Activated CD8-positive, alpha-beta memory T cell treated with anti-CD3 and anti-CD28 coated beads for 48 hours (primary cell): ENCODE results near the gene FOXE3.

Source experiments
- DNase-seq, 3 experiments: peaks; one replicate each; pipeline ENCODE4 v3.0.0-alpha.2; 2020; ENCODE audit warnings: low read depth in 2 of 3, low spot score in 2 of 3

FOXE3 gene

DNA sequence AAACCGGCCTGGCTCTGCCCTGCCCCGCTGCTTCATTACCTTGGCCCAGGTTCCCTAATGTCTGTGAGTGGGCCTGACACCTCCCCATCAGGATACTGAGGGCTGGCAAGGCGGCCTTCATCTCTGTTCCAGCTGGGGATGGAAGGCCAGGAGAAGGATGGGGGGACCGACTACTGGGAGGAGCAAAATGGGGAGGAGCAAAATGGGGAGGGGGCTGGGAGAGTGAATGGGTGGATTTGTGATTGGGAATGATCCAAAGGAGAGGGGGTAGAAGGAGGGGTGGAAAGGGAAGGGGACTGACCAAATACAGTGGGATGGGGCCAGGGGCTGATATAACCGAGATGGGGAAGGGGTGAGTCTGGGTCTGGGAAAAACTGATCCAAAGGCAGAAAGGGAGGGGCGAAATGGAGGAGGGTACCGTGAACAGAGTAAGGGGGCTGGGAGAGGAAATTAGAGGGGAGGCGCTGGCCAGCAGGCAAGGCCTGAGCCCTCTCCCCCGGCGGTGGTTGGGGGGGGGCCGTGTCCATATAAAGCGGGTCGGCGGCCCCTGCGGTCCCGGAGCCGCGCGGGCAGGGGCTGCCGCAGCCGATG lies at the start of gene FOXE3:
TSS of gene FOXE3 (plus strand) at position 558 of the 591 bp plus-strand sequence. CDS start at position 589, 31 bp downstream.
- DNase-seq, result no peak

DNA sequence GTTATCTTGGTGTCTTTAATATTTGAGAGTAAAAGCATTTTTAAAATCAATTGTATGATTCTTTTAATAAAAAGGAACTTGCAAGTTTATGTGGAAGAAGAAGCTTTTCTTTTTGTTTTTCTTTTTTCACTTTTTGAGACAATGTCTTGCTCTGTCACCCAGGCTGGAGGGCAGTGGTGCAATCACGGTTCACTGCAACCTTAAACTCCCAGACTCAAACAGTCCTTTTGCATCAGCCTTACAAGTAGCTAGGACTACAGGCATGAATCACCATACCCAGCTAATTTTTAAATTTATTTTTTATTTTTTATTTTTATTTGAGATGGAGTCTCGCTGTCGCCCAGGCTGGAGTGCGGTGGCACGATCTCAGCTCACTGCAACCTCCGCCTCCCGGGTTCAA lies 48.4 kb upstream of the FOXE3 start:
- DNase-seq, result no peak

DNA sequence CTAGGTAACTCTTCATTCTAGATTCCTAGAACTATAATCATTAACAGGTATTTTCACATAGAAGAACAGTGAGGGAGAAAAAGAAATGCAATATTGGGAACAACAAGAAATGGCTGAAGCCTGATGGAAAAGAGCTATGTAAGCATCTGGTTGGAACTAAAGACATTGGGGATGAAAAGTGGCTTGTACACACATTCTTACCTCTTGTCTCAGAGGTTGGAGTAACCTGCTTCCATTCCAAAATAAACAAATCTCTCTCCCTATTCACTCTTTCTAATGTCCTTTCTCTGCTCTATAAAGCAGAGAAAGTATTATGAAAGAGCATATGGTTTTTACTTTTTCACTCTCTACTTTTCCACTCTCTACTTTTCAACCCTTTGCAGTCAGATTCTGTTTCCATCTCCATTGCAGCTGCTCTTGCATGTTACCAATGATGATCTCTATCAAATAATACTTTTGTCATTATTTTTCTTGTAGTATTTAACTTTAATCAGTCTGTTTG lies 45.0 kb upstream of the FOXE3 start:
- no peak for DNase-seq

DNA sequence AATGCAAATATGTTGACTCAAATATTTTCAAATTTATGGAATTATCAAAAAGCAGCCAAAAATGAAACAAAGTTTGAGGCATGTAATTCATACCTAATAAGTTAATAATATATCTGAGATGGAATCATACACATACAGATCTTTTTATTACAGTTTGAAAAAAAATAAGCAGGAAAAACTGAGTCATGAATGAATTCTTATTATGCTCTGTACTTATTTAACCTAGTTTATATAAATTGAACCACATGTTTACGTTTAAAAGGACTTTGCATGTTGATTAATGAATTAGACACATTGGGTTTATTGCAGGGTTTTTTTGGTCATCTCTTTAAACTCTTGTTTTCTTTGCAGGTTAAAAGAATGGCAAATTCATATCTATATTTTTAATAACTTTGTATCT lies 41.6 kb upstream of the FOXE3 start:
- DNase-seq, result no peak

DNA sequence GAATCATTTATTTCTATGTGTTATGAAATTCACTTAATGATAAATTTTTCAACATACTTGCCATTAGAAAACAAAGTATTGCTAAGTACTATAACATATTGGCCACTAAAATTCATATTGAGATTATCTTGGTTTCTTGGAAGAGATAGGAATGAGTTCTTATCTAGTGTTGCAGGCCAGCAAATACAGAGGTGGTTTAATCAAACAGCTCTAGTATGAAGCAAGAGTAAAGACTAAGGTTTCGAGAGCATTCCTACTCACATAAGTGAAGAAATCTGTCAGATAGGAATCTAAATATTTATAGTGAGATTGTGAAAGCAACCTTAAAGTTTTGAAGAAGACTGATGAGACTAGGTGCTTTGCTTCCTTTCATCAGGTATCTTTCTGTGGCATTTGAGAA lies 37.9 kb upstream of the FOXE3 start:
- DNase-seq, result no peak

DNA sequence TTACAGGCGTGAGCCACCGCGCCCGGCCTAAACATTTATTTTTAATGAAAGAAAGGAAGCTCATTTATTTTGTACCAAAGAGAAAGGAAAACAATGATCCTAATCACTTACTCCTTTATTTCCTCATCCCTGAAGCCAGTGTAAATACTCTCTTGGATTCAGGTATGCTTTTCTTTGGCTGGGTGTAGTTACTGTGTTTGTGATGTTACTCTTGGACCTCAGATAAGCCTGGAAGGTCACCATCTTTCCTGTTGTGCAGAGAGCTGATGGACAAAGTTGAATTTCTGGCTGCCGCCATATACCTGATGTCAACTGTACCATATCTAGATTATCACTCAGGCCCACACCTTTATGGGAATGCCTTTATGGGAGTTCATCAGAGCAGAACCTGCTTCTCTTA lies 35.4 kb upstream of the FOXE3 start:
- no peak for DNase-seq

DNA sequence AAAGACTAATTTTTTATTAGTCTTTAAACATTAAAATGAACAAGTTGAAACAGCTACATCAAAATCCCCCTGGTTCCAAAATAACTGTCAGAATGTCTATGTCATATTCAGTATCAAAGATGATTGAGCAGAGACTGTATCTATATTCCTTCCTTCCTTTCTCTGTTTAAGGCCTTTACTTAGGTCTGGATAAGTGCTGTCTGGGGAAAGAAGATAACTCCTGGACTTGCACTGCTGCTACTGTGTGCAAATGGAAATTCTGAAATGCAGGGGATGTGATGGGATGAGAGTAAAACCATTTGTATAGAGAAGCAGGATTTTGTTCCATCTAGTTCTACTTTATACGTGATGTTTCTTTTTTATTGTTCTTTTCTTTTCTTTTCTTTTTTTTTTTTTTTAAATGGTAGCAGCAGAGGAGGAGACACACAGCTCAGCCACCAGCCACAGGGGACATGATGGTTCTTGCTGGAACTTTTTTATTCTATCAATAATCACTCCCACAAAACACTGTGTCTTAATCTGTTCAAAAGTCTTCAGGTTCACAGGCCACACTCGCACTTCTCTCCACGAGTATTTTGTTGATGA lies 33.6 kb upstream of the FOXE3 start:
- DNase-seq, result no peak

DNA sequence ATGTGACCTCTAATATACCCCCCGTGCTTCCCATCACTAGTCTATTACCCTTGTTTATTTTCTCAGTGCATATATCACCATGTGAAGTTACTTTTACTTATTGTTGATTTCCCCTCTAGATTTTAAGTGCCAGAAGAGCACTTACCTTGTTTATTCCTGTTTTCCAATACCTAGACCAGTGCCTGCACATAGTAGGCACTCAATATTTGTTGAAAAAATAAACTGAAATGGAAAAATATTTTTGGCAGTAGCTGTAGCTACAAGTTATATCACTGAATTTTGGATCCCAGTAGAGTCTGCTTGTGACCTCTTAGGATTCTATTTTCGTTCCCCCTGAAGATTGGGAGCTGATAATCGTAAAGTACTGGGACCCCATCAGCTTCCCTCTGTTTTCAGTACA lies 32.0 kb upstream of the FOXE3 start:
- DNase-seq, result no peak

DNA sequence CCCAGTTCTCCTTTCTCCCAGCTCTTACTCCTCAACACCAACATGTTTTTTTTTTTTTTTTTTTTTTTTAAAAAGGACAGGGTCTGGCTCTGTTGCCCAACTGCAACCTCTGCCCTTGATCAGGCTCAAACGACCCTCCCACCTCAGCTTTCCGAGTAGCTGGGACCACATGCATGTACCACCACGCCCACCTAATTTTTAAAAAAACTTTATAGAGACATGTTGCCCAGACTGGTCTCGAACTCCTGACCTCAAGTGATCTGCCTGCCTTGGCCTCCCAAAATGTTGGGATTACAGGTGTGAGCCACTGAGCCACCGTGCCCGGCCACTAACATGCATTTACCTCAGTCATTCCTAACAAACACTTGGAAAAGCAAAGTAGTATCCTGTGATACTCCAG lies 31.1 kb upstream of the FOXE3 start:
- DNase-seq, result no peak

DNA sequence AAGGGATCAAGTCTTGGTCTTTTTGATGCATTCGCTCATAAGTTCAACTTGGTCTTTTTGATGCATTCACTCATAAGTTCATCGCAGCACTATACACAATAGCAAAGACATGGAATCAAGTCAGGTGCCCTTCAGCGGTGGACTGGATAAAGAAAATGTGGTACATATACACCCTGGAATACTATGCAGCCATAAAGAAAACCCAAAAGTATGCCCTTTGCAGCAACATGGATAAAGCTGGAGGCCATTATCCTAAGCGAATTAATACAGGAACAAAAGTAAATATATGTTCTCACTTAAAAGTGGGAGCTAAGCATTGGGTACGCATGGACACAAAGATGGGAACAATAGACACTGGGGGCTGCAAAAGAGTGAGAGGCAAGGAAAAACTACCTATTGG lies 29.8 kb upstream of the FOXE3 start:
- no peak for DNase-seq

DNA sequence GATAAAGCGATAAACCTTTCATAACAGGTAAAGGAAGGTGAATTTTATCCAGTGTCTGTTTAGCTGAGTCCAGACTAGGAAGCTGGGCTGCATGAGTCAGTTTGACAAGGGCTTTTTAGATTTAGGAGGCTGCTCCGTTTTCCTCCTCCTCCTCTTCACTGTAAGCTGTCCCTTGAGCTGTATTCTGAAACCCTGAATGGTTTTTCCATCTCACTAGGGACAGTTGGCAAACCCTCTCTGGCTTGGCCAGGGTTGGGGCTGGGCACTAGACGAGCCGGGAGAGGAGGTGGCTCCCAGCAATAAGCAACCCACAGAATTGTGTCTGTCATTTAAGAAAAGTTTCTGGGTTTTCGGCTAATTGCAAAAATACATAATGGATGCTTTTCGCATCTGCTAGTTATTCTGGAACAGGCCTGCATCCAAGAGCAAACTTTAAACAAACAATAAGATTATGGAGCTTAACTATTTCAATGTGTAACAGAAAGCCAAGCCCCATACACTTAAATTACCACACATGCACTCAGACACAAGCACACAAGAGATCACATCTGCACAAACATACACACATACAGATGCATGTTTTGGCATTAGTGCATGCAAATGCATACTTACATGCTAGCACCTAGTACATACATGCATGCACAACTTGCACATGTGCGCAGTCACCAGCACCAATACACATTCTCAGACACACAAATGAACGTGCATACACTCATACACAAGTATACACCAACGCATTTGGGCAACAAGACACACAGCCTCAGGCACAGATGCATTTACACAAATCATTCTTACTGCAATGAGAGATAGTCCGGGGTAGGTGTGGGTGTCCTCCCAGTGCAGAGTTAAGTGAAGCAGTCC lies 27.8 kb upstream of the FOXE3 start:
- DNase-seq, result no peak

DNA sequence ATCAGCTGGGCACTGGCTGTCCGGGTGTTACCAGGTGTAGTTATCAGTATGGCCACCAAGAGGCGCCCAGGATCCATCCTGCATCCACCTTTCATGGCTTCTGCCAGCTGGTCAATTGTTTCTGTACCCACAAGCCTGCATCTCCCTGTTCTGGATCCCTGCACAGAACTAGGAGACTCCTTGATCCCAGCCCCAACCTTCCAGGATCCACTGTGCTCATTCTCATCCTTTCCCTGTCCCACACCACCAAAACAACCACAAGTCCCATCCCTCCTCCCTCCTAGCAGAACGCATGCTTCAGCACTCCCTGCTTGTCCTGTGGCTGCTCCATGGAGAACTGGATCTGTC lies 27.2 kb upstream of the FOXE3 start:
- DNase-seq, result peak in 2 of 3 experiments; percentile 16 to 24

DNA sequence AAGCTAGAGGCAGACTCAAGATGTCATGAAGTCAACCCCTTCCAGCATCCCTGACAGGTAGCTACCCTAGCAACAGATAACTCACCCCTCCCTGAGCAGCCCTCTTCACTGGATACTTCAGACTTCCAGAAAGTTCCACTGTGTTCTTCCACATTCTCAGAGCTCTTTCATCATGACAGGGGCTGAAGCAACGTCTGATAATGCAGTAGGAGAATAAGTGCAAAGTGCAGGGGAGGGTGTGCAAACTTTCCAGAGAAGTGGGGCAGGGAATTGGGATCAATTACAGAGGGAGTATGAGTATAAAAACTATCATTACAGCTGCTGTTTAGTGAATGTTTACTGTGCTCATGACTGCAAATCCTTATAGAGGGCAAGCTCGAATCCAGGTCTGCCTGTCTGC lies 26.4 kb upstream of the FOXE3 start:
- no peak for DNase-seq

DNA sequence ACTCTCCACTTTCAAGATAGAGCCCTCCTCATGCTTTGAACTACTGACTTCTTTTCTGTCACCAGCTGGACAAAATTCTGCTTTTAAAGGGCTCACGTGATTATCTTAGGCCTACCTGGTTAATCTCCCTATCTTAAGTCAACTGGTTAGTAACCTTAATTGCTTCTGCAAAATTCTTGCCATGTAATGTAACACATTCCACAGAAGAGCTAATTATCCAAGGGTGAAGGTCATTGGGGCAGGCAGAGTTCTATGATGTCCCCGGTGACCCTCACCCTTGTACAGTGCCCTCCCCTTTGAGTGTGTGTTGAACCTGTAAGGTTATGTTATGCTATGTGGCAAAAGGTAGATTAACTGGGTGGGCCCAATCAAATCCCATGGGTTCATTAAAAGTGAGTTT lies 25.2 kb upstream of the FOXE3 start:
- DNase-seq, result no peak

DNA sequence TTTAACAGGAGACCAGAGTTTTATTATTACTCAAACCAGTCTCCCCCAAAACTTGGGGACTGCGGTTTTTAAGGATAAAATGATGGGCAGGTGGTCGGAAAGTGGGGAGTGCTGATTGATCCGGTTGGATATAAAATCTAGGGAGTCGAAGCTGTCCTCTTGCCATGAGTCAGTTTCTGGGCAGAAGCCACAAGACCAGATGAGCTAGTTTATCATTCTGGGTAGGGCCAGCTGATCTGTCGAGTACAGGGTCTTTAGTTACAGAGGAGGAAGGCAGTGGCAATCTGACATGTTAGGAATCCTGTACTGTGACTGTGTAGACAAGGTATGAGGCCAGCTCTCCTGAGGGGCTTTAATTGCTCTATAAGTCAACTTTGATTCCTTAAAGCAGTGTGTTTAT lies 22.9 kb upstream of the FOXE3 start:
- DNase-seq, result no peak

DNA sequence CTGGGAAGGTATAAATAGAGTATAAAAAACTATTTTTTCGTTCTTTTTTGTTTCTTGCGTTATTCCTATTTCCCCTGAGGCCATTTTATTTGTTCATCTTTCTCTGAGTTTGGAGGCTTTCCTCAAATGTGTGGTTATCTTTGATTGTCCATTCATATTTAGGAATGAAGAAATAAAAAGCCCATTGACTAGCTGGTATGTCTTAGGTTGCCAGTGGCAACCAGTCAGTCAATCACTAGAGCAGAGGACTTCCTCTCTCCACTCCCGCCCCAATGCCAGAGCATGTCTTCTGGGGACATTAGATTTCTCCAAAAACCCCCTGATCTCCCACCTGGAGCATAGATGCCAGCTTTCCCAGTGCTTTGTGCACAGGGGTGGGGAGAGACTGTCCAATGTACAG lies 20.7 kb upstream of the FOXE3 start:
- DNase-seq, result no peak

DNA sequence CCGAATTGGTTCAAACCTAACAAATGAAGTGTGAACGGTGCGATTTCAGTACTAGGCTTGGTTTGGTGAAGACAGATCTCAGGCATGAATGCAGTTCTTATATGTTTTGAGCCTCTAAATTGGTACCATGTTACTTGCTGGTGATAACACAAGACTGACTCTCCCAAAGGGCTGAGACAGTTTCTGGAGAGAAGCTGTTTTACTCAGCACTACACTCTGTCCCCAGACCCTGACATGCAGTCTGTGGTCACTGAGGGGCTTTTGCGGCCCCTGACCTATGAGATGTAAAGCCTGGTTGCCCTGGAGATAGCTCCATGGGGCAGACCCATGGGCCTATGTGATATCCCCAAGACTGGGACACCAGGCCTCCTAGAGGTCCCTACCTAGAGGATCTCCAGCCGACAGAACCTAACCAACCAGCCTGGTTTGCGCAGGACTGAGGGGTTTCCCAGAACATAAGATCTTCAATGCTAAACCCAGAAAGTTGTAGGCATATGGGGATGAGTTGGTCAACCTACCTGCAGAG lies 19.4 kb upstream of the FOXE3 start:
- DNase-seq, result no peak

DNA sequence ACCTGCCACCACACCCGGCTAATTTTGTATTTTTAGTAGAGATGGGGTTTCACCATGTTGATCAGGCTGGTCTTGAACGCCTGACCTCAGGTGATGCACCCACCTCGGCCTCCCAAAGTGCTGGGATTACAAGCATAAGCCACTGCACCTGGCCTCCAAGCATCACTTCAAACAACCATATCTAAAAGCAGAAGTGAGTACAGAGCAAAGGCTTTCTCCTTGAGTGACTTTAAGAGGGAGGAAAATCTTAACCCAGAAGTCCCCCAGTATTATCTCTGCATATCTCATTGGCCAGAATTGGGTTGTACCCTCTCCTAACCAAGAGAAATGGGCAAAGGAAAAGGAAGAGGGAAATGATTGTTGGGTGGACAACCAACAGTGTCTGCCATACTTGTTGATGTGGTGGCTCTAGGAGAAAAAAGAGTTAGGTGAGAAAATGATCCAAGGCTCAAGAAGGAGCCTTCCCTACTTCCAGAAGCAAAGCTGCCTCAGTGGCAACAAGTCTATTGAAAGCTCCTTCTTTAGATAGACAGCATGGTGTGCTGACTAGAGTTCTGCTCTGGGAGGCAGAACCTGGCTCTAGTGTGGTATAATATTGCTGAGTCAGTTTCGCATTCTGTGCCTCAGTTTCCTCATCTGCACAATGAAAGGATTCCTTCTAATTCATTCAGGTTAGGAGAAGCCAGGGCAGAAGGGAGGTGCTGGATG lies 16.8 kb upstream of the FOXE3 start:
- DNase-seq, result no peak

DNA sequence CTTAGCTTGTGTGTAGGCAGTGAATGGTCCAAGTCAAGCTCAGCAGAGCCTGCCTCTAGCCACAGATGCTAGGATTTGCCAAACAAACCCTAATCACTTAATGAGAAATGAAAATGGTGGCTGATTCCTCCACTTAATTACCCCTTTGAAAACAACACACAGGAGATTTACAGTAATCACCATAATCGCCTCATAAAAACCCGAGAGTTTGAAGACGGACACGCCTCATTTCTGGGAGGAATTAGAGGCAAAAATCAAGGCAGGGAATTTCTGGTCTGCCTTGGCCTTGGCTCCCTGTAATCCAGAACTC lies 16.3 kb upstream of the FOXE3 start:
- no peak for DNase-seq

DNA sequence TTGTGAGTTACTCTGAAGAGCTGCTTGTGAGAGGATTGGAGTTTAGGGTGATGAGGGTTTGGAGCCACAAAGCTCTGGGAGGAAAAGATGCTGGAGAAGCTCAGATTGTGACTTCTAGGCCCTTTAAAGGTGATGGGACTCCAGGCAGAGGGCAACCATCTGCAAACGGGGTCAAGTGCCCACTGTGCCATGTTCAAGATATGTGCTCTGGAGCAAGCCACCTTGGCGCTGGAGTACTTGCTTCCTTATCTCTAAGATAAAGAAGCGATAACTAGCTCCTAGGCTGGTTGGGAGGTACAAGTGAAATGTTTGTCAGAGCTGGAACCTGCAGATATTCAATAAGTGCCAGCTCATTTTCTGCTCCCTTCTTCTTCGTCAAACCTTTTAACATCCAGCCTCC lies 14.3 kb upstream of the FOXE3 start:
- DNase-seq, result no peak

DNA sequence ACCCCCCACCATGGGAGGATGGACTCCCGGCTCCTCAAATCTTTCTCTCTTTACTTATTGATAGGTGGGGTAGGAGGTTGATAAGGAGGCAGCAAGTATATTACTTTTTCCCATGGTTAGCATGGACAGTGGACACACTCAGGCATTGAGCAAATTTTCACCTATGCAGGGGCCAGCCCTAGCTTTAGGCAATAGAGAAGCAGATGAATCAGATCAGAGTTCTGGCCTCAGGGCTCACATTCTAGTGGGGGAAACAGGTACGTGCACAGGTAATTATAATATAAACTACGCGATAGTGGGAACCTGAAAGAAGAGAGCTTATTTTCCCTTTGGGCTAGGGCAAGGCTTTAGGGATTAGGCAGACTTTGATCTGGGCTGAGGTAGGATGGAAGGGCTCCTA lies 13.5 kb upstream of the FOXE3 start:
- DNase-seq, result no peak
